Body of pancreas (tissue), 4 donors: ENCODE data around the gene ZW10. TPM values are rescaled to one million over a fixed set of nuclear protein-coding genes. Genes with fewer than 3 reads are reported as not detected.

Experiments used
- ATAC-seq: fragments of 150-250 bp; one replicate; pipeline ENCODE4 v1.9.1; 2016
- DNase-seq, 4 donors: peaks; one replicate each; pipeline ENCODE4 v3.0.0-alpha.2; 2019
- H3K27ac ChIP-seq, 4 donors: fragments of 200-600 bp; sonication (generic); 1 replicate in 3 of 4; 2 replicates in 1 of 4; pipeline versions ENCODE4 v1.5.1 to v1.6.1; 2016 to 2019; ENCODE audit warnings: mild to moderate bottlenecking in 1 of 4, mixed read lengths in 1 of 4, moderate library complexity in 1 of 4
- H3K27me3 ChIP-seq, 2 donors: fragments of 200-600 bp; sonication (generic); one replicate each; pipeline ENCODE4 v1.6.0; 2016; ENCODE audit warnings: mild to moderate bottlenecking in 1 of 2
- H3K36me3 ChIP-seq, 2 donors: fragments of 200-600 bp; sonication (generic); replicated peaks in 1 of 2; 2 replicates each; pipeline ENCODE4 v1.5.1; 2016; ENCODE audit warnings: low read depth in 2 of 2; ENCODE audit not compliant: insufficient read depth in 1 of 2
- H3K4me1 ChIP-seq: fragments of 200-600 bp; sonication (generic); one replicate; pipeline ENCODE4 v1.6.0; 2016
- H3K4me3 ChIP-seq, 2 donors: fragments of 200-600 bp; sonication (generic); 1 replicate in 1 of 2; 2 replicates in 1 of 2; pipeline ENCODE4 v1.5.1; 2016 to 2019
- H3K9me3 ChIP-seq, 3 donors: fragments of 200-600 bp; sonication (generic); 1 replicate in 2 of 3; 2 replicates in 1 of 3; pipeline ENCODE4 v1.5.1; 2016
- CTCF ChIP-seq, 7 experiments: fragments of 450-650 bp in 4 of 7; fragments of 200-600 bp in 3 of 7; sonication (generic) in 3 of 7; IDR thresholded peaks; one replicate each; pipeline ENCODE4 v1.5.1; 2016 to 2019; ENCODE audit warnings: antibody characterized with exemption in 7 of 7
- POLR2A ChIP-seq, 3 donors: fragments of 450-650 bp; IDR thresholded peaks; one replicate each; pipeline ENCODE4 v1.6.1; 2016; ENCODE audit warnings: antibody characterized with exemption in 3 of 3, mild to moderate bottlenecking in 2 of 3
- WGBS, 2 donors: methylation state at CpG; one replicate each; pipeline ENCODE4 v1.1.5; 2017; 5-methylcytosine and 5-hydroxymethylcytosine counted together
- intact Hi-C: fragments of 100-400 bp; cut with DNase I; formaldehyde crosslinking; loops from one replicate; pipeline ENCODE4 v1.15.1; 2023
- total RNA-seq, 2 donors: library from RNA; depleted of rRNA; stranded (reverse); fragments of >200 nt; gene quantifications; one replicate each; pipeline ENCODE4 v1.1.0, GENCODE V29; 2016

Gene ZW10
- total RNA-seq, 2 donors from 2014 or later = 6.9 to 10.4 TPM

- no peak overlapping the region for H3K27ac ChIP-seq
- DNase-seq (no peak), ATAC-seq (no peak)
- TF ChIP-seq POLR2A (IDR thresholded peaks at IDR 0.05) (no peak), CTCF (IDR thresholded peaks at IDR 0.05) (no peak)
- WGBS, 2 donors = 53 to 61% methylated on average over 7 of the region's 7 CpGs
- intact Hi-C loops = no loop called here
- H3K27me3 ChIP-seq = no peaks in the 10 kb centered on the region
- H3K4me1 ChIP-seq = peaks cover 5% of the 10 kb centered on the region
- H3K9me3 ChIP-seq = no peaks in the 10 kb centered on the region
- H3K4me3 ChIP-seq = no peak overlapping the region
- no peaks in the 10 kb centered on the region for H3K36me3 ChIP-seq
Measured at GRCh38 chr11:113697756-113698407, 75.6 kb downstream of the ZW10 start.

DNA sequence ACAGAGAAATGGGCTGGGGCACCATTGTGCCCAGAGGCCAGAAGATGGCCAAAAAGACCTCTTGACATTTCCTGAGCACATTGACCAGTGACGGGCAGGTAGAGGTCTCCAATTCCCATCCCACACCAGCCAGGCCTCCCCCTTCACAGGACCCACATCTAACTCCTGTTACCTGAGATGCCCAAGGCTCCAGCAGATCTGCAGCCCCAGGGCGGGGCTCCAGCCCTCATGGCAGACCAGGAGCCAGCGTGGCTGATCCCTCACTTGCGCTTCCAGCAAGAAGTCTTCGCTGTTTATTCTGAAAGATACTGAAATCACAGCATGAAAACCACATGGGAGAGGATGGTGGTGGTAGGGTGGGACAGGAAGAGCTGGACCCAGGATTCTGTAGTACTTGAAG is 76.4 kb downstream of the ZW10 start:
- intact Hi-C loops = no loop called here
- Histone ChIP-seq H3K27me3 (no peaks in the 10 kb centered on the region), H3K36me3 (no peaks in the 10 kb centered on the region), H3K4me1 (peaks cover 5% of the 10 kb centered on the region), H3K27ac (no peak overlapping the region), H3K9me3 (no peaks in the 10 kb centered on the region), H3K4me3 (no peak overlapping the region)
- ATAC-seq = no peak
- DNase-seq = no peak
- TF ChIP-seq CTCF (IDR thresholded peaks at IDR 0.05) (no peak), POLR2A (IDR thresholded peaks at IDR 0.05) (no peak)
- WGBS, 2 donors = 96 to 100% methylated on average over 3 to 5 of the region's 5 CpGs

GRCh38 chr11:113695207-113695606 is 78.3 kb downstream of the ZW10 start:
- WGBS, 2 donors = 71 to 90% methylated on average over 3 to 4 of the region's 4 CpGs
- no peak for DNase-seq
- TF ChIP-seq CTCF (IDR thresholded peaks at IDR 0.05) (no peak), POLR2A (IDR thresholded peaks at IDR 0.05) (no peak)
- ATAC-seq = no peak
- intact Hi-C loops = no loop called here
- H3K36me3 ChIP-seq = no peaks in the 10 kb centered on the region
- H3K4me3 ChIP-seq = no peak overlapping the region
- H3K27me3 ChIP-seq = no peaks in the 10 kb centered on the region
- H3K4me1 ChIP-seq = peaks cover 5% of the 10 kb centered on the region
- no peaks in the 10 kb centered on the region for H3K9me3 ChIP-seq
- no peak overlapping the region for H3K27ac ChIP-seq

DNA sequence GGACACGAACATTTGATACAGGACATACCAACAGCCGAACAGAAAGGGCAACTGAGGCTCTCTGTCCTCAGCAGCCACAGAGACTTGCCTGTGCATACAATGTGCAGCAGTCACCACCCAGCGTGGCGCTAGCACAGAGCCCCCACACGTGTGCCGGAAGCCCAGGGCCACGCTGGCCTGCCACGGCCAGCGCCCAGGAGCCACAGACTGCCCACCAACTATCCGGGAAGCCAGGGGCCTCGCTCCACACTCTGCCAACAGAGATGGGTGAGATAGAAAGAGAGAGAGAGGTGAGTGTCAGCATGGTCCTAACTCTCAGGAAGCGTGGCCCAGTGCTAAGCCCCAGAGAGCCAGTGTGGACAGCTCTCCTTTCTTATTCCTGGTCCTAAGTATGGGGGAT is 79.1 kb downstream of the ZW10 start:
- no peaks in the 10 kb centered on the region for H3K36me3 ChIP-seq
- no peak overlapping the region for H3K27ac ChIP-seq
- intact Hi-C loops = no loop called here
- ATAC-seq = no peak
- no peaks in the 10 kb centered on the region for H3K27me3 ChIP-seq
- no peak for TF ChIP-seq POLR2A (IDR thresholded peaks at IDR 0.05)
- no peak for TF ChIP-seq CTCF (IDR thresholded peaks at IDR 0.05)
- DNase-seq = no peak
- peaks cover 5% of the 10 kb centered on the region for H3K4me1 ChIP-seq
- no peaks in the 10 kb centered on the region for H3K9me3 ChIP-seq
- WGBS, 2 donors = 85 to 93% methylated on average over 4 to 12 of the region's 12 CpGs
- H3K4me3 ChIP-seq = no peak overlapping the region

GRCh38 chr11:113693030-113693429 is 80.5 kb downstream of the ZW10 start:
- Histone ChIP-seq H3K4me1 (no peaks in the 10 kb centered on the region), H3K9me3 (no peaks in the 10 kb centered on the region), H3K36me3 (no peaks in the 10 kb centered on the region), H3K27ac (no peak overlapping the region), H3K27me3 (no peaks in the 10 kb centered on the region), H3K4me3 (no peak overlapping the region)
- TF ChIP-seq CTCF (IDR thresholded peaks at IDR 0.05) (no peak), POLR2A (IDR thresholded peaks at IDR 0.05) (no peak)
- 91% methylated on average over 9 to 13 of the region's 13 CpGs for WGBS, 2 donors
- intact Hi-C loops = no loop called here
- ATAC-seq (no peak), DNase-seq (no peak)
